Measurements from ENCODE around the gene SPARCL1.
"Not testable (repeated sequence)": the region's sequence is repeated elsewhere in the genome, so short reads cannot be mapped to it uniquely, and the experiment has no call there.

The SPARCL1 gene

DNA sequence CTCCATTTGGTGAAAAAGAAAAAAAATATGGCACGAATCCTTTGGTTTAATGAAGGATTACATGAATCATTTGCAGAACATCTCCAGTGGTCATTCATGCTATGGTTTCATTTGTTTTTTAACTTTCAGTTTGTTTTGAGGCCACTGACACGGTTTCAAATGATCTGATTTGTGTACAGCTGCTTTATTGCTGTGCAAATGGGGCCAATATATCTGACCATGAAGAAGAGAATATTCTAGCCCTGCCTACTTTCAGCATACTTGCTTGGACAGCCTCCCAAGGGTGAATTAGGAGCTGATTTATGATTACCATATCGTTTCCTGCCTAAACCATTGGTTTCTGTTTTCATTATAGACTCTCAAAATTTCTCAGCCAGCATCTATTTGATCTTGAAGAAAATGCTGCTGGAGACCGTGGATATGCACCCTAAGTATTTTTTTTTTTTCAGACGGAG is 30.7 kb downstream of the SPARCL1 start:
- Histone ChIP-seq H3K27me3 (ENCODE audit: control insufficient read depth, insufficient read depth, low read length) (no peaks in the 10 kb centered on the region), H3K4me1 (ENCODE audit: control insufficient read depth, insufficient read depth, low read length) (peaks cover 19% of the 10 kb centered on the region), H3K9me3 (replicated peaks; ENCODE audit: low read length) (no peaks in the 10 kb centered on the region), H3K4me3 (ENCODE audit: low read length) (peak overlapping the region; percentile 54), H3K36me3 (ENCODE audit: insufficient read depth, low read length) (no peaks in the 10 kb centered on the region), H3K4me2 (ENCODE audit: low read length) (peak overlapping the region; percentile 78), H3K9ac (ENCODE audit: low read depth, low read length) (peak overlapping the region; percentile 17)

DNA sequence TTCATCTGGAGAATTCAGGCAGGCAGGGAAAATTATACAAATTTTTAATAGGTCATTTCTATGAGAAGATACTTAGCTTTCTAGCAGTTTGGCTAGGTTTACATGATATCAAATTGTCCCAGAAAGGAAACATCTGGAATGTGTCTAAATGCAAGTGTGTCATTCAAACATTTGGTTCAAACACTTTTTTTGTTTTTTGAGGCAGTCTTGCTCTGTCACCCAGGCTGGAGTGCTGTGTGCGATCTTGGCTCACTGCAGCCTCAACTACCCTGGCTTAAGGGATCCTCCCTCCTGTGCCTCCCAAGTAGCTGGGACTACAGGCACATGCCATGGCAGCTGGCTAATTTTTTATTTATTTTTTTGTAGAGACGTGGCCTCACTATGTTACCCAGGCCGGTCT is 31.6 kb downstream of the SPARCL1 start:
- no peaks in the 10 kb centered on the region for H3K9me3 ChIP-seq (replicated peaks; ENCODE audit: low read length)
- no peak overlapping the region for H3K4me3 ChIP-seq (ENCODE audit: low read length)
- no peak overlapping the region for H3K4me2 ChIP-seq (ENCODE audit: low read length)
- H3K9ac ChIP-seq (ENCODE audit: low read depth, low read length) = no peak overlapping the region
- H3K27me3 ChIP-seq (ENCODE audit: control insufficient read depth, insufficient read depth, low read length) = no peaks in the 10 kb centered on the region
- H3K36me3 ChIP-seq (ENCODE audit: insufficient read depth, low read length) = no peaks in the 10 kb centered on the region
- H3K4me1 ChIP-seq (ENCODE audit: control insufficient read depth, insufficient read depth, low read length) = peaks cover 11% of the 10 kb centered on the region

DNA sequence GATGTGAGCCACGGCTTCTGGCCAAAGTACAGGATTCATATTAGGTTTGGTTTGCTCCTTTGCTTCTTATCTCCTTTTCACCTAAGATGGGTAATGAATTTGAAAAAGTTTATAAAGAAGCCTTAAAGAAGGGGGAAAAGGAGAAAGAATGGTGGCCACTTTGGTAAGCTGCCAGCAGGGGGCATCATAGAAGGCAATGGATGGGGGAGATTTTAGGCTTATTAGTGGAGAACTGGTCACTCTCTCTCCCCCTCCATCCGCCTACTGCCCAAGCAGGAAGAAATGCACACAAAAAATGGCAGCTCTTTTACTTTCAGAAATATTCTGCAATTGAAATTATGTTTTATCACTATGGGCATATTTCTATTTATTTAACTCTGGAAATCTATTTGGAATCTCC is 32.0 kb downstream of the SPARCL1 start:
- H3K36me3 ChIP-seq (ENCODE audit: insufficient read depth, low read length) = no peaks in the 10 kb centered on the region
- no peak overlapping the region for H3K9ac ChIP-seq (ENCODE audit: low read depth, low read length)
- no peaks in the 10 kb centered on the region for H3K9me3 ChIP-seq (replicated peaks; ENCODE audit: low read length)
- H3K4me1 ChIP-seq (ENCODE audit: control insufficient read depth, insufficient read depth, low read length) = peaks cover 7% of the 10 kb centered on the region
- no peak overlapping the region for H3K4me2 ChIP-seq (ENCODE audit: low read length)
- H3K4me3 ChIP-seq (ENCODE audit: low read length) = no peak overlapping the region
- H3K27me3 ChIP-seq (ENCODE audit: control insufficient read depth, insufficient read depth, low read length) = no peaks in the 10 kb centered on the region

DNA sequence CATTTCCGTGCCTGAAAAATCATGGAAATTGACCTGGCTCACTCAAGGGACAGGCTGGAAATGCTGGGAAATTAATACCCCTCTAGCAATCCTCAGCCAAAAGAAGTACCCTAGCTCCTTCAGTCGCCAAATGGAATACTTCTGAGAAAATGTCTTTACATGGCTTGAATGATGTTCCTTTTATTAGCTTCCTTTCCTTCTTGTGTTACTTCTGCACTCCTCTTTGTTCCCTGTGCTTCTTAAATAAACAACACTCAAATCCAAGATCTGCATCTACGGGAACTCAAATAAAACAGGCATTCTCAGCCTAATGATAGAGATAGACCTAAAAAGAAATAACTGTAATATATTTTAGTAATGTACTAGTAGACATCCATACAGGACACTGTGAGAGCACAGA is 36.1 kb downstream of the SPARCL1 start:
- no peak overlapping the region for H3K4me3 ChIP-seq (ENCODE audit: low read length)
- no peak overlapping the region for H3K4me2 ChIP-seq (ENCODE audit: low read length)
- no peaks in the 10 kb centered on the region for H3K27me3 ChIP-seq (ENCODE audit: control insufficient read depth, insufficient read depth, low read length)
- peaks cover 3% of the 10 kb centered on the region for H3K4me1 ChIP-seq (ENCODE audit: control insufficient read depth, insufficient read depth, low read length)
- H3K9ac ChIP-seq (ENCODE audit: low read depth, low read length) = no peak overlapping the region
- H3K9me3 ChIP-seq (replicated peaks; ENCODE audit: low read length) = no peaks in the 10 kb centered on the region
- H3K36me3 ChIP-seq (ENCODE audit: insufficient read depth, low read length) = no peaks in the 10 kb centered on the region

DNA sequence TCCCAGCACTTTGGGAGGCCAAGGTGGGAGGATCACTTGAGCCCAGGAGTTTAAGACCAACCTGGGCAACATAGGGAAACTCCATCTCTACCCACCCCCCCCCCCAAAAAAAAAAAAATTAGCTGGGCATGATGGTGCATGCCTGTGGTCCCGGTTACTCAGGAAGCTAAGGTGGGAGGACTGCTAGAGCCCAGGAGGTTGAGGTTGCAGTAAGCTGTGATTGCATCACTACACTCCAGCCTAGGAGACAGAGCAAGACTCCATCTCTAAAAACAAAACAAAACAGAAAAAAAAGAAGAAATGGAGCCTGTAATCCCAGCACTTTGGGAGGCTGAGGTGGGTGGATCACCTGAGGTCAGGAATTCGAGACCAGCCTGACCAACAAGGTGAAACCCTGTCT is 37.3 kb downstream of the SPARCL1 start:
- H3K27me3 ChIP-seq (ENCODE audit: control insufficient read depth, insufficient read depth, low read length); H3K4me3 ChIP-seq (ENCODE audit: low read length); H3K4me2 ChIP-seq (ENCODE audit: low read length); H3K9ac ChIP-seq (ENCODE audit: low read depth, low read length); H3K9me3 ChIP-seq (replicated peaks; ENCODE audit: low read length); H3K4me1 ChIP-seq (ENCODE audit: control insufficient read depth, insufficient read depth, low read length); H3K36me3 ChIP-seq (ENCODE audit: insufficient read depth, low read length): not testable (repeated sequence)

DNA sequence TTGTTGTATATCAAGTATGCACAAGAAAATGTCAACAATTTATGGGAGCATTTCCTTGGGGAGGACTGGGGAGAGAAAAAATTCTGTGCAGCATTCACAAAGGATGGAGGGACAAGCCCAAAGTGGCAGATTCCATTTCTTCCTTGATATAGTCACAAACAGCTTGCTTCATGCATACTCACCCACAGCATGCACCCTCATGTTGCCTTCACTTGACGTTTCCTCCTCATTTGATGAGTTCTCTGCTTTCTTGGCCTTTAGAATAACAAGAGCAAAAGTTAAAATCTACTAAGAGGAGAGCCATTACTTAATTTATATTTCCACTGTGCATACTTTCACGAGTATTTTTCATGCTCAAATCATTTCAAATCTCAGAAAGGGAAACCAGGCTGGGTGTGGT is 37.7 kb downstream of the SPARCL1 start:
- Histone ChIP-seq H3K9ac (ENCODE audit: low read depth, low read length) (no peak overlapping the region), H3K36me3 (ENCODE audit: insufficient read depth, low read length) (no peaks in the 10 kb centered on the region), H3K9me3 (replicated peaks; ENCODE audit: low read length) (no peaks in the 10 kb centered on the region), H3K27me3 (ENCODE audit: control insufficient read depth, insufficient read depth, low read length) (no peaks in the 10 kb centered on the region), H3K4me1 (ENCODE audit: control insufficient read depth, insufficient read depth, low read length) (no peaks in the 10 kb centered on the region), H3K4me3 (ENCODE audit: low read length) (no peak overlapping the region), H3K4me2 (ENCODE audit: low read length) (no peak overlapping the region)

DNA sequence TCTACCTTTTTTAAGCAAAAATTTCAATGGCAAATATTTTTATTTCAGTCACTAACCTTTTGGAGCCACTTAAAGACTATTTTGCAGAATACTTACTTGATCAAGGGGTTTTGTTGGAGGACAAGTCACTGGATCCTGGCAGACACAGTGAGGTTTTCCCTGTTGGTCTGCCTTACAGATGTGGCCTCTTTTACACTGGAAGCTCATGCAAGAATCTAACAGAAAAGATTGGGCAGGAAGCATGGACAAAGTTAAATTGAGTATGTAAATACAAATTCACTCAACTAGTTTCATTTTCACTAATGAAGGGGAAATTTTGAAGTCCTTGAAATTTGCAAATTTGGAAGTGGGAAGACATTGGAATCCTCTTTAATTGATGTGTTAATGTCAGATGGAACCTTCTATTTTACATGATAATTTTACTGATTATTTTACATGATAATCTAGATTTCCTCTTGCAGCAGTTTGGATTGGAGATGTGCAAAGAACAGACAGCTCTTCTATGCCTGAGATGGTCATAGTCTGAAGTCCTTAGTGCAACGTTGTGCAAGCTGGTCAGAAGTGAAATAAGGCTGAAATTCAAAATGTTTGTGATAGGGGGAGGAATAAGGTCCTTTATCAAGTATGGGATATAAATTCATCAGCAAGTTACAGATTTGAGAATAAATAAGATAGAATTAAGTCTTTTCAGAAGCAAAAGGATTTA is 38.4 kb downstream of the SPARCL1 start:
- Histone ChIP-seq H3K9ac (ENCODE audit: low read depth, low read length) (no peak overlapping the region), H3K4me3 (ENCODE audit: low read length) (no peak overlapping the region), H3K4me1 (ENCODE audit: control insufficient read depth, insufficient read depth, low read length) (no peaks in the 10 kb centered on the region), H3K36me3 (ENCODE audit: insufficient read depth, low read length) (no peaks in the 10 kb centered on the region), H3K9me3 (replicated peaks; ENCODE audit: low read length) (no peaks in the 10 kb centered on the region), H3K27me3 (ENCODE audit: control insufficient read depth, insufficient read depth, low read length) (no peaks in the 10 kb centered on the region), H3K4me2 (ENCODE audit: low read length) (no peak overlapping the region)

DNA sequence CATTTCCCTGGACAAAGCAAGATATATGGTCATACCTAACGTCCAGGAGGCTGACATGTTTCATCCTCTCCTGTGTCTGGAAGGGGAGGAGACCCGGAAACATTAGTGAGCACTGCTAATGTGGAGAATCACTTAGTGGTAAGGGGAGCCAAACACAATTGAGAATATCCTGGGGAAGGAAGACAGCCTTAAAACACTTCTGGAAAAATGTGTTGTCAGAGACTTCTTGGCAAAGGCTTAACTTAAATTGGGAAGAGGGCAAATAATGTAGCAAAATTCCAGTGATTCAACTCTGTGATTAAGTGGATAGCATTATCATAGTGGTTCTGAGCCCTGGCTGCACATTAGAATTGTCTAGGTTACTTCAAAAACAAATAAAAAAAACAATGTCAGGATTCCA is 39.5 kb downstream of the SPARCL1 start:
- H3K36me3 ChIP-seq (ENCODE audit: insufficient read depth, low read length) = no peaks in the 10 kb centered on the region
- no peak overlapping the region for H3K9ac ChIP-seq (ENCODE audit: low read depth, low read length)
- H3K4me2 ChIP-seq (ENCODE audit: low read length) = no peak overlapping the region

DNA sequence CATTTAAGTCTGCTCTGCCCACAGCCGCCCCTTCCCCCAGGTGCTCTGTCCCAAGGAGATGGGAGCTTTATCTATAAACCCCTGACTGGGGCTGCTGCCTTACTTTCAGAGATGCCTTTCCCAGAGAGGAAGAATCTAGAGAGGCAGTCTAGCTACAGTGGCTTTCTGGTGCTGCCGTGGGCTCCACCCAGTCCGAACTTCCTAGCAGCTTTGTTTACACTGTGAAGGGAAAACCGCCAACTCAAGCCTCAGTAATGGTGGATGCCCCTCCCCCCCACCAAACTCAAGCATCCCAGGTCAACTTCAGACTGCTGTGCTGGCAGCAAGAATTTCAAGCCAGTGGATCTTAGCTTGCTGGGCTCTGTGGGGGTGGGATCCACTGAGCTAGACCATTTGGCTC is 40.5 kb downstream of the SPARCL1 start:
- not testable (repeated sequence) for H3K4me1 ChIP-seq (ENCODE audit: control insufficient read depth, insufficient read depth, low read length); H3K9ac ChIP-seq (ENCODE audit: low read depth, low read length); H3K4me3 ChIP-seq (ENCODE audit: low read length); H3K36me3 ChIP-seq (ENCODE audit: insufficient read depth, low read length); H3K4me2 ChIP-seq (ENCODE audit: low read length); H3K9me3 ChIP-seq (replicated peaks; ENCODE audit: low read length); H3K27me3 ChIP-seq (ENCODE audit: control insufficient read depth, insufficient read depth, low read length)

More for the DNA sequence above, 39.5 kb downstream of the SPARCL1 start:
- no peaks in the 10 kb centered on the region for H3K4me1 ChIP-seq (ENCODE audit: control insufficient read depth, insufficient read depth, low read length)
- no peaks in the 10 kb centered on the region for H3K27me3 ChIP-seq (ENCODE audit: control insufficient read depth, insufficient read depth, low read length)
- no peak overlapping the region for H3K4me3 ChIP-seq (ENCODE audit: low read length)
- no peaks in the 10 kb centered on the region for H3K9me3 ChIP-seq (replicated peaks; ENCODE audit: low read length)

DNA sequence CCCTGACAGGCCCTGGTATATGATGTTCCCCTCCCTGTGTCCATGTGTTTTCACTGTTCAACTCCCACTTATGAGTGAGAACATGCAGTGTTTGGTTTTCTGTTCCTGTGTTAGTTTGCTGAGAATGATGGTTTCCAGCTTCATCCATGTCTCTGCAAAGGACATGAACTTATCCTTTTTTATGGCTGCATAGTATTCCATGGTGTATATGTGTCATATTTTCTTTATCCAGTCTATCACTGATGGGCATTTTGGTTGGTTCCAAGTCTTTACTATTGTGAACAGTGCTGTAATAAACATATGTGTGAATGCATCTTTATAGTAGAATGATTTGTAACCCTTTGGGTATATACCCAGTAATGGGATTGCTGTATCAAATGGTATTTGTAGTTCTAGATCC is 45.9 kb downstream of the SPARCL1 start:
- not testable (repeated sequence) for H3K36me3 ChIP-seq (ENCODE audit: insufficient read depth, low read length); H3K27me3 ChIP-seq (ENCODE audit: control insufficient read depth, insufficient read depth, low read length); H3K4me3 ChIP-seq (ENCODE audit: low read length); H3K4me2 ChIP-seq (ENCODE audit: low read length); H3K4me1 ChIP-seq (ENCODE audit: control insufficient read depth, insufficient read depth, low read length); H3K9me3 ChIP-seq (replicated peaks; ENCODE audit: low read length); H3K9ac ChIP-seq (ENCODE audit: low read depth, low read length)

DNA sequence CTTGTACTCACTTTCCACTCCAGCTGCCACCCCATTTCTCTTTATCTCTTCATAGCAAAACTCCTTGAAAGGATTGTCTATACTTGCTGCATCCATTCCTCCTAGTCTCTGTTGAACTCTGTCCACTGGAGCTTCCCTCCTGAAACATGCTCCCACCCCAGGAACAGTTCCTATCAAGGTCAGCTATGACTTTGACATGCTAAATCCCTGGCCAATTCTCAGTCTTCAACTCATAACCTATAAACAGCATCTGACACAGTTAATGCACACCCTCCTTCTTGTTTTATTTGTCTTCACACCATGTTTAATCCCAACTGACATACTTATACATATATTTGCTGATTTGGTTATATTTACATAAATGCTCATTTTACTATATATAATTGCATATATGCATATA is 47.8 kb downstream of the SPARCL1 start:
- Histone ChIP-seq H3K4me3 (ENCODE audit: low read length) (no peak overlapping the region), H3K4me2 (ENCODE audit: low read length) (no peak overlapping the region), H3K9ac (ENCODE audit: low read depth, low read length) (no peak overlapping the region), H3K36me3 (ENCODE audit: insufficient read depth, low read length) (no peaks in the 10 kb centered on the region), H3K9me3 (replicated peaks; ENCODE audit: low read length) (no peaks in the 10 kb centered on the region), H3K27me3 (ENCODE audit: control insufficient read depth, insufficient read depth, low read length) (no peaks in the 10 kb centered on the region), H3K4me1 (ENCODE audit: control insufficient read depth, insufficient read depth, low read length) (no peaks in the 10 kb centered on the region)

DNA sequence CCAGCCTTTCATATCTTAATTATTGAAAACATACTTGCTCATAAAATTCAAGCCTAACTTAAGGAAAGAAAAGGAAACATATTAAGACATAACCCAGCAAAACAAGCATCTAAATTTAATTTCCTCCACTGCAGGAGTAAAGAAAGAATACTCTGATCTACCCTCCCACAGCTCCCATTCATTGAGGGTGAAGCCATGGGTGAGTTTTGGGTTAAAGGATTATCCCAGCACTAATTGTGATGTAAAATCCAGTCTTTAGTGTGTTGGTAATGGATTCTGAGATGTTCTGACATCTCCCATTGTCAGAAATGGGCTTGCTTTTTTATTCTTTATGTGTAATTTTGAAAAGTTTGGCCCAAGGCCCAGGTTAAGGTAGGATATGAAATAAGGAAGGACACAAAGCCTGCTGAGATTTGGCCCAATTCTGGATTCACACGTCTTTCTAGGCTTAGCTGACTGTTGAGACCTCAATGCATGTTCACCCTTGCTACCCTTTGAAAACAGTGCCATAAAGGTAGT is 50.4 kb downstream of the SPARCL1 start:
- no peak overlapping the region for H3K4me3 ChIP-seq (ENCODE audit: low read length)
- H3K36me3 ChIP-seq (ENCODE audit: insufficient read depth, low read length) = no peaks in the 10 kb centered on the region
- no peaks in the 10 kb centered on the region for H3K27me3 ChIP-seq (ENCODE audit: control insufficient read depth, insufficient read depth, low read length)
- H3K4me2 ChIP-seq (ENCODE audit: low read length) = no peak overlapping the region
- no peak overlapping the region for H3K9ac ChIP-seq (ENCODE audit: low read depth, low read length)
- H3K4me1 ChIP-seq (ENCODE audit: control insufficient read depth, insufficient read depth, low read length) = no peaks in the 10 kb centered on the region
- no peaks in the 10 kb centered on the region for H3K9me3 ChIP-seq (replicated peaks; ENCODE audit: low read length)
